Progenitor cell of endocrine pancreas (in vitro differentiated cells): ENCODE results near the gene SUCLG2. TPM values are rescaled to one million over a fixed set of nuclear protein-coding genes. Genes with fewer than 3 reads are reported as not detected.

ENCODE experiments used
- DNase-seq: peaks from one replicate; pipeline ENCODE4 v3.0.0; 2021; ENCODE audit warnings: low spot score; ENCODE audit not compliant: unreplicated experiment
- H3K27ac Mint-ChIP-seq: 2 replicates; pipeline ENCODE4 v1.8.0; 2021; ENCODE audit warnings: mild to moderate bottlenecking, moderate library complexity, mixed read lengths
- H3K27me3 Mint-ChIP-seq: 2 replicates; pipeline ENCODE4 v1.8.0; 2021; ENCODE audit warnings: mixed read lengths
- H3K36me3 Mint-ChIP-seq: 2 replicates; pipeline ENCODE4 v1.8.0; 2022; ENCODE audit warnings: mixed read lengths; ENCODE audit not compliant: insufficient read depth
- H3K4me1 Mint-ChIP-seq: 2 replicates; pipeline ENCODE4 v1.8.0; 2021; ENCODE audit warnings: low read depth, mixed read lengths
- H3K4me3 Mint-ChIP-seq: 2 replicates; pipeline ENCODE4 v1.8.0; 2021; ENCODE audit warnings: low read depth, mild to moderate bottlenecking, moderate library complexity, mixed read lengths
- H3K9me3 Mint-ChIP-seq: 2 replicates; pipeline ENCODE4 v1.8.0; 2021; ENCODE audit warnings: low read depth, mixed read lengths
- CTCF ChIP-seq: fragments of 200-600 bp; sonication (generic); IDR thresholded peaks from one replicate; pipeline ENCODE4 v1.5.0; 2021; ENCODE audit warnings: antibody characterized with exemption, mild to moderate bottlenecking; ENCODE audit not compliant: unreplicated experiment
- total RNA-seq: library from RNA; stranded (reverse); gene quantifications from 2 replicates; pipeline ENCODE4 v1.2.1, GENCODE V29; 2021

The SUCLG2 gene
- total RNA-seq, 1 donor from 2014 or later = 41.1 TPM

GRCh38 chr3:67561266-67561665 lies 93.1 kb downstream of the SUCLG2 start:
- H3K4me3 Mint-ChIP-seq = no peak overlapping the region
- H3K9me3 Mint-ChIP-seq = no peaks in the 10 kb centered on the region
- H3K4me1 Mint-ChIP-seq = peaks cover 5% of the 10 kb centered on the region
- H3K27me3 Mint-ChIP-seq = no peaks in the 10 kb centered on the region
- H3K36me3 Mint-ChIP-seq = peaks cover 3% of the 10 kb centered on the region
- no peak for TF ChIP-seq CTCF
- no peak for DNase-seq
- no peak overlapping the region for H3K27ac Mint-ChIP-seq

GRCh38 chr3:67559029-67559605 lies 95.3 kb downstream of the SUCLG2 start:
- DNase-seq = no peak
- H3K4me1 Mint-ChIP-seq = peaks cover 5% of the 10 kb centered on the region
- peaks cover 3% of the 10 kb centered on the region for H3K36me3 Mint-ChIP-seq
- H3K27ac Mint-ChIP-seq = no peak overlapping the region
- H3K4me3 Mint-ChIP-seq = no peak overlapping the region
- H3K27me3 Mint-ChIP-seq = no peaks in the 10 kb centered on the region
- no peaks in the 10 kb centered on the region for H3K9me3 Mint-ChIP-seq
- TF ChIP-seq CTCF = no peak

- DNase-seq = no peak
- no peak for TF ChIP-seq CTCF
- no peak overlapping the region for H3K4me3 Mint-ChIP-seq
- H3K9me3 Mint-ChIP-seq = no peaks in the 10 kb centered on the region
- H3K4me1 Mint-ChIP-seq = peaks cover 5% of the 10 kb centered on the region
- peaks cover 3% of the 10 kb centered on the region for H3K36me3 Mint-ChIP-seq
- H3K27me3 Mint-ChIP-seq = no peaks in the 10 kb centered on the region
- no peak overlapping the region for H3K27ac Mint-ChIP-seq
Observed at GRCh38 chr3:67558426-67558825, 96.0 kb downstream of the SUCLG2 start.

- TF ChIP-seq CTCF = no peak
- Mint-ChIP-seq H3K27ac (no peak overlapping the region), H3K4me1 (peaks cover 5% of the 10 kb centered on the region), H3K27me3 (no peaks in the 10 kb centered on the region), H3K9me3 (no peaks in the 10 kb centered on the region), H3K4me3 (no peak overlapping the region), H3K36me3 (peaks cover 3% of the 10 kb centered on the region)
- no peak for DNase-seq
Observed at GRCh38 chr3:67557848-67558355, 96.5 kb downstream of the SUCLG2 start.

- DNase-seq = no peak
- no peak for TF ChIP-seq CTCF
- Mint-ChIP-seq H3K4me1 (no peaks in the 10 kb centered on the region), H3K4me3 (no peak overlapping the region), H3K27ac (no peak overlapping the region), H3K36me3 (no peaks in the 10 kb centered on the region), H3K9me3 (no peaks in the 10 kb centered on the region), H3K27me3 (no peaks in the 10 kb centered on the region)
Observed at GRCh38 chr3:67551361-67552016, 102.9 kb downstream of the SUCLG2 start.
